Panc1 (cell line): ENCODE measurements around the gene ZSCAN10. TPM values are rescaled to one million over a fixed set of nuclear protein-coding genes. Genes with fewer than 3 reads are reported as not detected.

Source experiments
- ATAC-seq: fragments of 200-7000 bp; cut with Tn5 transposase; 2 replicates; pipeline ENCODE4 v1.9.1; 2020; ENCODE audit warnings: mild to moderate bottlenecking, moderate library complexity
- BruUV-seq: library from RNA; stranded (reverse); fragments of 400-500 nt; replicated peaks from 2 replicates; lab custom pipeline; 2021; lab: Mats Ljungman, UMichigan
- CTCF ChIA-PET: fragments of 300-600 bp; sonication (Branson Sonifier 250); formaldehyde crosslinking; loops from one replicate; lab custom pipeline; 2022; ENCODE audit warnings: antibody characterized with exemption; lab: Charles Lee
- POLR2A ChIA-PET: fragments of 300-600 bp; sonication (Branson Sonifier 250); formaldehyde crosslinking; loops from one replicate; lab custom pipeline; 2022; ENCODE audit warnings: antibody characterized with exemption; lab: Charles Lee
- DNase-seq: peaks from one replicate; pipeline ENCODE4 v3.0.0-alpha.2; 2010; ENCODE audit warnings: low read depth, low spot score
- H3K27ac ChIP-seq: 2 replicates; pipeline ENCODE4 v1.5.1; 2011; ENCODE audit warnings: mild to moderate bottlenecking, low read length, inconsistent platforms
- H3K27me3 ChIP-seq: fragments of 200-500 bp; sonication (Bioruptor generic); 2 replicates; pipeline ENCODE4 v1.6.0; 2014; ENCODE audit warnings: low read length, inconsistent platforms; ENCODE audit not compliant: control insufficient read depth, insufficient read depth
- H3K36me3 ChIP-seq: fragments of 200-500 bp; sonication (Bioruptor generic); 2 replicates; pipeline ENCODE4 v1.5.1; 2014; ENCODE audit warnings: inconsistent platforms, mild to moderate bottlenecking, low read length, moderate library complexity; ENCODE audit not compliant: control insufficient read depth, insufficient read depth
- H3K4me1 ChIP-seq: 2 replicates; pipeline ENCODE4 v1.5.1; 2011; ENCODE audit warnings: inconsistent platforms, mild to moderate bottlenecking, low read length, moderate library complexity; ENCODE audit not compliant: control insufficient read depth, insufficient read depth
- H3K4me3 ChIP-seq, 2 experiments: 2 replicates each; pipeline ENCODE4 v1.5.1; 2011 to 2012; ENCODE audit warnings: low read depth in 2 of 2, low read length in 2 of 2, mild to moderate bottlenecking in 2 of 2, inconsistent platforms in 1 of 2, moderate library complexity in 1 of 2
- H3K9me3 ChIP-seq: fragments of 200-500 bp; sonication (Bioruptor generic); 2 replicates; pipeline ENCODE4 v1.5.1; 2014; ENCODE audit warnings: low read depth, mild to moderate bottlenecking, inconsistent platforms, low read length, moderate library complexity; ENCODE audit not compliant: control insufficient read depth, insufficient read depth
- CTCF ChIP-seq: fragments of 450-650 bp; IDR thresholded peaks from 2 replicates; pipeline ENCODE4 v1.5.1; 2017; ENCODE audit warnings: mild to moderate bottlenecking
- POLR2AphosphoS5 ChIP-seq: IDR thresholded peaks from 2 replicates; pipeline ENCODE4 v1.6.1; 2012; ENCODE audit warnings: mild to moderate bottlenecking, low read depth, low read length, moderate library complexity
- REST ChIP-seq, 2 experiments: IDR thresholded peaks; 2 replicates each; pipeline ENCODE4 v1.6.1; 2011 to 2012; ENCODE audit warnings: low read depth in 2 of 2, control low read depth in 1 of 2, low read length in 1 of 2, mild to moderate bottlenecking in 1 of 2, moderate library complexity in 1 of 2; ENCODE audit not compliant: insufficient read depth in 1 of 2
- SIN3A ChIP-seq: IDR thresholded peaks from 2 replicates; pipeline ENCODE4 v1.6.1; 2012; ENCODE audit warnings: low read depth, mild to moderate bottlenecking, low read length, moderate library complexity, borderline replicate concordance; ENCODE audit not compliant: insufficient read depth
- TCF7L2 ChIP-seq: IDR thresholded peaks from 2 replicates; pipeline ENCODE4 v1.6.1; 2011; ENCODE audit warnings: mild to moderate bottlenecking, low read depth, low read length, inconsistent platforms
- in situ Hi-C: cut with HindIII; loops from 2 replicates; pipeline ENCODE4 v1.10.0; 2016; ENCODE audit warnings: low sequenced_read_pairs, low pct_unique_long_range_greater_than_20kb
- intact Hi-C: fragments of 100-400 bp; cut with micrococcal nuclease; formaldehyde crosslinking; loops from one replicate; pipeline ENCODE4 v1.10.0; 2022; ENCODE audit not compliant: unreplicated experiment
- total RNA-seq: library from RNA; stranded (reverse); gene quantifications from one replicate; pipeline ENCODE4 v1.2.1, GENCODE V29; 2021; ENCODE audit not compliant: unreplicated experiment

Gene ZSCAN10
- total RNA-seq, 1 experiment from 2014 or later = 0.21 TPM

- H3K27ac ChIP-seq = no peak overlapping the region
- in situ Hi-C loops = no loop called here
- intact Hi-C loops = no loop called here
- TF ChIP-seq REST (IDR thresholded peaks at IDR 0.05; ENCODE audit: insufficient read depth in 1 of 2, low read depth in 2 of 2, low read length in 1 of 2) = no peak
- no peak for TF ChIP-seq CTCF
- no peak for TF ChIP-seq POLR2AphosphoS5
- TF ChIP-seq SIN3A = no peak
- TF ChIP-seq TCF7L2 = no peak
- H3K9me3 ChIP-seq = no peaks in the 10 kb centered on the region
- no peaks in the 10 kb centered on the region for H3K36me3 ChIP-seq
- POLR2A ChIA-PET = no interaction called here
- ATAC-seq (no peak), DNase-seq (no peak)
- no peak overlapping the region for H3K4me3 ChIP-seq
- CTCF ChIA-PET = interaction anchor here (1.5 kb wide), 1 partner anchor 11 kb away, joined by 10 read pairs; no protein-coding TSS in a partner anchor
- H3K4me1 ChIP-seq = peaks cover 6% of the 10 kb centered on the region; the same call in 1 of the 2 replicates
- BruUV-seq = no TSS peak
- H3K27me3 ChIP-seq = no peaks in the 10 kb centered on the region
Observed at GRCh38 chr16:3118204-3118790, 19.2 kb upstream of the ZSCAN10 start.

- Histone ChIP-seq H3K36me3 (peaks cover 3% of the 10 kb centered on the region; the same call in 1 of the 2 replicates), H3K27ac (no peak overlapping the region), H3K4me3 (no peak overlapping the region), H3K27me3 (no peaks in the 10 kb centered on the region), H3K4me1 (peaks cover 15% of the 10 kb centered on the region), H3K9me3 (no peaks in the 10 kb centered on the region)
- DNase-seq (no peak), ATAC-seq (no peak)
- ChIA-PET POLR2A (no interaction called here), CTCF (no interaction called here)
- BruUV-seq = no TSS peak
- intact Hi-C loops = no loop called here
- TF ChIP-seq REST (IDR thresholded peaks at IDR 0.05; ENCODE audit: insufficient read depth in 1 of 2, low read depth in 2 of 2, low read length in 1 of 2) = no peak
- no peak for TF ChIP-seq TCF7L2
- no peak for TF ChIP-seq SIN3A
- TF ChIP-seq POLR2AphosphoS5 = no peak
- no peak for TF ChIP-seq CTCF
- in situ Hi-C loops = no loop called here
Observed at GRCh38 chr16:3115561-3115960, 16.5 kb upstream of the ZSCAN10 start.
